ENCODE results near the gene CRIP2.
A peak's percentile ranks its signal among the peaks of the same experiment; 100 is the strongest.

Gene CRIP2

GRCh38 chr14:105476831-105477659, 2.4 kb downstream of the CRIP2 start:
- DNase-seq (ENCODE audit: low read depth), result no peak

GRCh38 chr14:105477660-105478397, 3.2 kb downstream of the CRIP2 start:
- DNase-seq (ENCODE audit: low read depth), result no peak

DNA sequence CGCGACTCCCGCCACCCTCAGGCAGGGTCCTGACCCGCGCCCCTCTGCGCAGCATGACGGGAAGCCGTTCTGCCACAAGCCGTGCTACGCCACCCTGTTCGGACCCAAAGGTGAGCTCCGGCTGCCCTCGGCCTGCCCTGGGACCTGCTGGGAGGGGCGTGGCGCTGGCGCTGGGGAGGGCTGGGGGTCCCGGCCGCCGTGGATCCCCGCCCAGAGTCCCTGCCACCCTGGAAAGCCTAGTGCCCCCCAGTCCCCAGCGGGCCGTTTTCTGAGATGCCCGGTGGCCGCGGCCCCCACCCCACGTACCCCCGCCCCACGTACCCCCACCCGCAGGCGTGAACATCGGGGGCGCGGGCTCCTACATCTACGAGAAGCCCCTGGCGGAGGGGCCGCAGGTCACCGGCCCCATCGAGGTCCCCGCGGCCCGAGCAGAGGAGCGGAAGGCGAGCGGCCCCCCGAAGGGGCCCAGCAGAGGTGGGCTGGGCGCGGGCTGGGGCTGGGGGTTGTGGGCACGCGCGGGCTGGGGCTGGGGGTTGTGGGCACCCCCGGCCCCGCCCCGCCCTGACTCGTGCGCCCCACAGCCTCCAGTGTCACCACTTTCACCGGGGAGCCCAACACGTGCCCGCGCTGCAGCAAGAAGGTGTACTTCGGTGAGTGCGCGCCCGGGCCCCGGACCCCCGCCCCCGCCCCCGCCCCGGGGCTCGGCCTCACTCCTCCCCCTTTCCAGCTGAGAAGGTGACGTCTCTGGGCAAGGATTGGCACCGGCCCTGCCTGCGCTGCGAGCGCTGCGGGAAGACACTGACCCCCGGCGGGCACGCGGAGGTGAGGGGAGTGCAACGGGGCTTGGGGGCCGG, 4.0 kb downstream of the CRIP2 start:
- no peak for DNase-seq (ENCODE audit: low read depth)

DNA sequence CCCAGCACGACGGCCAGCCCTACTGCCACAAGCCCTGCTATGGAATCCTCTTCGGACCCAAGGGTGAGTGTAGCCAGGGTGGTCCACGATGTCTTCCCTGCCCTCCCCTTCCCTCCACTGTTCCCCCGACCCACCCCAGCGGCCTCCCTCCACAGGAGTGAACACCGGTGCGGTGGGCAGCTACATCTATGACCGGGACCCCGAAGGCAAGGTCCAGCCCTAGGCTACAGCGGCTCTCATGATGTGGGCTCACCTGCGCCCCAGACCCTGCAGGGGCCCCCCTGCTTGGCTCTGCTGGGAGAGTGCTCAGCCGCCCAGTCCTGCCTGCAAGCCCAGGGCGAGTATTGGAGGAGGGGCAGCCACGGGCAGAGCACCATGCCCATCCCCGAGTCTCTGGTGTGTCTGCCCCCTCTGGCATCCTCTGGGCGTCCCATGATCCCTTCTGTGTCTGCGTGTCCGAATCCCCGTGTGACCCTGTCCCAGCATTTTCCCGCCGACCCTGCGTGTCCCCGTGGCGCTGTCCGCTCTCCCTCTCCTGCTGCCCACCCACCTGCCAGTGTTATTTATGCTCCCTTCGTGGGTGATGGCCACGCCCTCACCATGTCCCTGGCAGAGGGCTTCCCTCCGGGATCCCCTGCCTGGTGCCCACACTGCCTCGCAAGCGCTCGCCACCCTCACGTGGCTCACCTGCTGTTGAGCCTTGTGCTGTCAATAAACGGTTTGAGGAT, 5.0 kb downstream of the CRIP2 start:
- no peak for DNase-seq (ENCODE audit: low read depth)

DNA sequence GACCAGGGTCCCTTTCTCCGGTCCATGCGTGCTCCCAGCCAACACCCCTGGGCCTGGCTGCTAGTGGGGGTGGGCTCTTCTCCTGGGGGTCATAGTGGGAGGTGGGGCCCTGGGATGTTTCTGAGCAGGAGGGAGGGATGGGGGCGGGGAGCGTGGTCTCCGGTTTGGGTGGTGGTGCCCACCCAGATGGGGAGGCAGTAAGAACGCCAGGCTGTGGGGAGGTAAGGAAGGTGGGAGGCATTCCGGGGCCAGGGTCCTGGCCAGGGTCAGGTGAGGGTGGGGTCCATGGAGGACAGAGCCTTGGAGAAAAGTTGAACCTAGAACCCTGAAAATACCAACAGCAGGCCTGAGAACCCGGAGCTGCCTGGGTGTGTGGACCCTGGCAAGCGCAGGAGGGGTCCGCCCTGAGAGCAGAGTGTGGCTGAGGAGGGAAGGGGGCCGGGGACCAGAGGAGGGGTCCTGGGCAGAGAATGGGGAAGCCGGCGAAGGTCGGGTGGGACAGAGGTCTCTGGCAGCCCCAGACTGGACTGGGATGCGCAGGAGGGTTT, 5.7 kb downstream of the CRIP2 start:
- DNase-seq (ENCODE audit: low read depth), result no peak

DNA sequence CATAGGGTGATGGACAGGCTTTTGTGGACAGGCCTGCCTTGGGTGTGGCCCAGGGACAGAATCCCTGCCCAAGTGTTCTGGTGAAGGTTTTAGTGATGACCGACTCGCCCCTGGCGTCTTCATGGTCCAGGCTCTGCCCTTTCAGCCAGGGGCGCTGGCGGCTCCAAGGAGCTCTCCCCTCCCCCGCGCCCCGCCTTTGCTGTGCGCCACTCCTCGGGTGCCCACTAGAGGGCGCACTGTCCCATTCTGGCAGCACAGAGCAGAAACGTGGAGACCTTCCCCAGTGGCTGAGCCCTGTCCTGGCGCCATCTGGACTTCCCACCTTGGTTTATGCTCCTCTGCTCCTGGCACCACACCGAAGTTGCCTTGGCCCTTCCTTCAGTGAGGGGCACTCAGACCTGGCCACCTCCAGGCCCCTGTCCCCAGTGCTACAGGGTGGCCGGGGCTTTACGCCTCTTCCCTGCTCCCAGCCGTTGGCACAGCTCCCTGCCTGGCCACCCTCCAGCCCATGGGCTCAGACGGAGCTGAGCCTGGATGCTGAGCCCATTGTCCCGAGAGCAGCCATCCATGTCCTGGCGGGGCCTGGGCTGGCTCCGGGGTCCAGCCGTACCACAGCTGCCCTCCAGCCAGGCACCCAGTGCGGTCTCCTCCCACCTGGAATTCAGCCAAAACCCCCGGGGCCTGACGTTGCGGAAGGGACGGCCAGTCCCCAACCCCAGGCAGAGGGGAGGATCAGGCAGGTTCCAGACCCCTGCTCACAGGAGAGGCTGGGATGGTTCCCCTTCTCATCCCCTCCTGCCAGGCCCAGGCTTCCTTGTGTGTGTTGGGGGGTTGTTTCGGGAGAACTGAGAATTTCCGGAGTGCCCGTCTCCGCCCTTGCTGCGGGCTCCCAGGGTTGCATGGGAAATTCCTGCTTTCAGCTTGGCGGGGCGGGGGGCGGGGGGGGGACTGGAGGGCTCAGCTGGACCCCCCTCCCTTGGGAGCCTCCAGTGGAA, 6.5 kb downstream of the CRIP2 start:
- peak; percentile 78 for DNase-seq (ENCODE audit: low read depth)

DNA sequence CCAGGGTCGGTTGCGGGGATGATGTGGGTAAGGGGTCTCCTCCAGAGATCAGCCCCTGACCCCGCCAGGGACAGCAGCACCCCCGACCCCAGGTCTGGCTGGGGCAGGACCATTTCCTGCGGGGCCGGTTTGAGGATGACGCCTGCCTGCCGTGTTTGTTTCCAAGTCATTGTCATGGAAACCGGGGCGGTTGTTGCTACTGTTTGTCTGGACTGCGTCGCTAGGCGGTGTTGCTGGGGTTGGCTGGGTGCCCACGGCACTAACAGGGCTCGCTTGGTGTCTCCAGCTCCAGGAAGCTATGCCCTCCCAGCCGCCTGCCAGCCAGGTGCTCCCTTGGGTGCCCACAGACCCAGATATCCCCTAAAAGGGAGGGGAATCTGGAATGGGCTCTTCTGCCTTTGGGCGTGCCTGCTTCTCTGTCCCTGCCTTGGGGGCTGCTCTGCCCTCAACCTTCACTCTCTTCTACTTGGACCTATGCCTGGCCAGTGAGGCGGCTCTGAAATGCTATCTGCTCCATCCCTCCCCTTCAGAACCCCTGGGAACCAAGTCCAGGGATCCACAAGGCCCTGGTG, 7.4 kb downstream of the CRIP2 start:
- DNase-seq (ENCODE audit: low read depth), result peak; percentile 98

DNA sequence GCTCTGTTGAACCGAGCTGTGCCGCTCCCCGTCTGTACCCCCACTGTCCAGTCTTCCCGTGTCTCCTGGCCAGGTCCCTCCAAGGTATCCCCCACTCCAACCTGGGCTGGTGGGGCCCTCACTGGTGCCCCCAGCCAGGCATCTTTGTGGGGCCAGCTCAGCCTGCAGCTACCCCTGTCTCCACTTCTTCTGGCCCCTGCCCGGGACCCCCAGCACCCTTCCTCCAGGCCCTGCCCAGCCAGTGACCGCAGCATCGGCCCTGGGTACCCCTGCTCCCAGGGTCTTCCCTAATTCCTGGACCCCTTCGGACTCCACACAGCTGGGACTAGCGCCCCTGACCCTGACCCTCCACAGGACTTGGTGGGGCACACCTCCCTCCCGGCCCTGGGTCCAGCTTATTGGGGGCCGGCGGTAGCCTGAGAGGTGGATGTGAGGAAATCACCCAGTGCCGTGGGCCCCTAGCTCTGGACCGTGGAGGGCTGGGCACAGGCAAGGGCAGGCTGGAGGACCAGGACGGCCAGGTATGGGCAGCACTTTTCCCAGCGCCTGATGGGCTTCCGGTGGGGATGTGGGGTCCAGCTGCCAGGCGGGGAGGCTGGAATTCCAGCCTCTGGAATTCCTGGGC, 8.0 kb downstream of the CRIP2 start:
- DNase-seq (ENCODE audit: low read depth), result no peak

DNA sequence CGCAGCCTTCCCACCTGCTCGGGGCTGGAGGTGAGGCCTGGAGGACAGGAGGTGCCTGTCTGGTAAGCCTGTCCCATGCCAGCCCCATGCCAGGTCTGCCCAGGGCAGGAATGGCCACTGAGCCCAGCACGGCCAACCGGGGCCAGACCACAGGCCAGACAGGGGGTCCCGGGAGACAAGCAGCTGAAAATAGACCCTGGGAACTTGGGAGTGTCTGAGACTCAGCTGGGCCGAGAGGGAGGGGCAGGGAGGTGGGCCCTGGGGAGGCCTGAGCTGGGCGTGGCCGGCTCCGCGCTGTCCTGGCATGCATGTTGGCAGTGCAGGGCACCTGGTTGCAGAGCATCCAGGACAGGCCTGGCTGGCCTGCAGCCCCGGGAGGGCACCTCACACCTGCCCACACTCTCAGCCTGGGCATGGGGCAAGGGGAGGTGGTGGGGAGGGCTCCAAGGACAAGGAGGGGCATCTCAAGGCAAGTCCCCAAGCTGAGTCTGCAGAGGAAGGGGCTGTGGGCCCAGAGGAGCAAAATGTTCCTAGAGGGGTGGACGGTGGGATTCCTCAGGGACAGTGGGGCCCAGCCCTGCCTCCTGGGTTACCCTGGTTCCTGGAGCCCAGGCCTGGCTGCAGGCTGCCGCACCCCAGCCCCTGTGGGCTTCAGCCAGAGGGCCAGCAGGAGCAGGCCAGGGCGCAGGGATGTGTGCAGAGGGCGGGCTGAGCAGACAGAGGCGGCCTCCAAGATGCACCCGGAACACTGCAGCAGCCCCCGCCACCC, 8.9 kb downstream of the CRIP2 start:
- no peak for DNase-seq (ENCODE audit: low read depth)

DNA sequence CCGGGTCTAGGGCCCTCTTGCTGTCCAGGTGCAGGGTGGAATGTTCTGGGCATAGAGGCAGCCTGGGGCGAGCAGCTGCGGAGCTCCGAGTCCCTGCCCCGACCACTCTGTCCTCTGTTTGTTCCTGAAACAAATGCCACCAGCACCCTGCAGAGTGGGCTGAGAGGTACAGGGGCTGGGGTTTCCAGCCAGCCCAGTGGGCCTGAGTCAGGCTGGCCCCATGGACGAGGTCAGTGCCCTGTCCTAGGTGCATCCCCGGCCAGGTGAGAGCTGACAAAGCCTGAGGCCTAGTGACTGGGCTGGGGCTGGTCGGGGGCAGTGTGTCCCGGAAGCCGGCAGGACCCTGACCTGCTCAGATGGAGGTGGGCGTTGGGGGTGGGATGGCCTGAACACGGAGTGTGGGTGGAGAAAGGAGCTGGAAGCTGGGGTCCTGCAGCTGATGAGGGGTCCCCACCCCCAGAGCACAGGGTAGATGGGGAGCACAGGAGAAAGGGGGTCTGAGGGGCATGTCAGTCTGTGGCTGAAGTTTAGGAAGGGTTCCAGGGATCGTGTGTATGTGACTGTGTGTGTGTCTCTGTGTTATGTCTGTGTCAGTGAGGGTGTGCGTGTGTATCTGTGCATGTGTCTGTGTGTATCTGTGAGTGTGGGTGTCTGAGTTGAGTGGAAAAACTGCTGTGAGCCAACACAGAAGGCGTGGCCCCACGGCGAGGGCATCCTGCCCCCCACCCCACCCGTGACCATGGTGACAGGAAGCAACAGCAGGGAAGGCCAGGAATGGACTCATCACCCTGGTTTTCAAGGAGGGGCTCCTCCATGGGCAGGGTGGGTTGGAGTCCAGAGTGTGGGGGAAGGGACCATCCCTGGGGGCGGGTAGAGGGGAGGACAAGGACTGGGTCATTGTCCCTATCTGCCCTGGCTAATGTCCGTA, 9.7 kb downstream of the CRIP2 start:
- no peak for DNase-seq (ENCODE audit: low read depth)

GRCh38 chr14:105484997-105485393, 10.4 kb downstream of the CRIP2 start:
- no peak for DNase-seq (ENCODE audit: low read depth)

DNA sequence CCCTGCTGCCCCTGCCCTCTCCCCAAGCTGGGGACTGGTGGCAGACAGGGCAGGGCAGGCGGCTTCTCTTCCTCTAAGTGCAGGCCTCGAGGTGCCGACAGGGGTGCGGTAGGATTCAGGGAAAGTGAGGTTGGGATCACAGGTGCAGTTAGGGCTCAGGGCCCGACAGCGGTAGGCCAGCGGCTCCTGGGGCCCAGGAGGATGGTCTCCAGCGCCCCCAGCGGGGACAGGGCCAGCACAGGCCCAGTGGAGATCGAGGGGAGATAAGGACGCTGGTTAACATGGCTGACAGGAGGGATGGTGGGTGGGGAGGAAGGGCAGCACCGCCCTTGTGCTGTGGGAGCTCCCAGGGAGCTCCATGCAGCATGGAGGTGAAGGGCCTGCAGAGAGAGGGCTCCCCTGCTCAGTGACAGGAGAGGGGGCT, 11.1 kb downstream of the CRIP2 start:
- no peak for DNase-seq (ENCODE audit: low read depth)

DNA sequence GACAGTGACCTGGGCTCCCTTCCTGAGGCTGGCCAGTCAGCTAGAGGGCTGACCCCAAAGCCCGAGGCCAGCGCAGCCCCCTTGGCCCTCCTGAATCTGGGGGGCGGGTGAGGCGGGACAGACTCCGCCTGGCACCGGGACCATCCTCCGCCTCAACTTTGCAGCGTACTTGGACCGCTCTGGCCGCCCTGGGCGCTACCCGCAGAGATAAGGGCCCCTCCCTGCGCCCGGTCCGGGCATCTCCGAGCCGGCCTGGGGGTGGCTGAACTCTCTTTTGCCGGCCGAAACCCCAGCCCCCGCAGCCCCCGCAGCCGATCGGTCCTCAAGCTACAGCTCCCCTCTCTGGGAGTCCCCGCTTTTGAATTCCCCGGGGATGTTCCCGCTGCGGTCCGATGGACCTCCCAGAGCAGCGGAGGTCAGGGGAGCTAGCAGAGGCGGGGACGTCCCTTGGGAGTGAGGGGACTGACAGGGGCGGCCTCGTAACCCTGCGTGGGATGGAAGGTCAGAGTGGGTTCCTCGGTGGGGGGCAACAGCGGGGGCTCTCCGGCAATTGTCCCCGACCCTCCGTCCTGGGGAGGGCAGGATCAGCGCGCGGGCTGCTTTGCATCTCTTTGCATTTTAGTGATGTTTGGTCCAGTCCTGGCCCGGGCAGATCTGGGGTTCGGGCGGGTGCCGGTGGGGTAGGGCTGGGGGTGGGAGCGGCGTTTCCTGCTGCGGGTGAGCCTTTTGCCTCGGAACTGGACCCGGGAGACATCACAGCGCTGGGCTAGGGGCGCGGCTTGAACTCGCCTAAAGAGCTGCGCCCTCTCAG, 11.7 kb downstream of the CRIP2 start, which contains the start of gene CRIP1:
CRIP1 (plus strand) TSS at position 724 of the 811 bp plus-strand sequence. CDS start 374 bp downstream, outside the sequence.
- DNase-seq (ENCODE audit: low read depth), result no peak

DNA sequence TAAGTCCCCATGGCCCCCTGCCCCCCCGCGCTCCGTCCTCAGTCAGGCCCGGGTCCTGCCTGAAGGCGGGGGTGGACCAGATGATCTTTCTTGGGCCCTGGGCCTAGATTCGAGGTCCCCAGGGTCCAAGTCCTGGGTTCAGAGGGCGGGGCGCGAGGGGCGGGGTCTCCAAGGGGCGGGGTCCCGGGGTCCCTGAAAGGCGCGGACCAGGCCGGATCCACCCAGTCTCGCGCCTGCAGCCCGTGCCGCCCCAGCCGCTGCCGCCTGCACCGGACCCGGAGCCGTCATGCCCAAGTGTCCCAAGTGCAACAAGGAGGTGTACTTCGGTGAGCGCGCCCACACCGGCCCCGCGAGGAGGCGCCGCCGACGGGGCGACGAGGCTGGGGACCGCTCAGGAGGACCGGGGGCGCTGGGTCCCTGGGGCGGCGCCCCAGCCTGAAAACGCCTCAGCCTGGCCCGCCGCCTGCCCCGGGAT, 12.4 kb downstream of the CRIP2 start:
- DNase-seq (ENCODE audit: low read depth), result peak; percentile 23

DNA sequence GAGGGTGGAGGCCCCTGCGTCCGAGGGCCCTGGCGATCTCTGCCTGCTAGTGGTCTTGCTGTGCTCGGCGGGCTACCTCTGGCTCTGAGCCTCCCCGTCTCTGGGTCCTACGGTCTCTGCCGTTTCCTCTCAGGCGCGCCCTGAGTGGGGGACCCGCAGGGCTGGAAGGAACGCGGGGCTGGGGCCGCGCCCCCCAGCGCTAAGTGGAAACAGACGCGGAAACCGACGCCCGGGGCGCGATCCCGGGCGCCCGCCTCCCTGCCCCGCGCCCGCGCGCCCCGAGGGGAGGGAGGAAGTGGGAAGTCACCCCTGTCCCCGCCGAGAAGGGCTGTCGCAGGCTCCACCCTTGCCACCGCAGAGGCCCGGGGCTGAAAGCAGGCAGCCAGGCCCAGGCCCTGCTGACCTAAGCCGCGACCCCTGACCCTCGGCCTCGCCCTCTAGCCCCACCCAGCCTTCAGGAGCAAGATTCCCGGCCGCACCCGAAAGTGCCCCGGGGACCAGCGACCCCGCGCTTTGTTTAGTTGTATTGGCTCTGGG, 12.9 kb downstream of the CRIP2 start:
- DNase-seq (ENCODE audit: low read depth), result no peak

Measured in fibroblast of the conjunctiva (primary cell).